ENCODE results near the gene A4GALT.
A peak's percentile ranks its signal among the peaks of the same experiment; 100 is the strongest.
"Not testable (repeated sequence)": the region's sequence is repeated elsewhere in the genome, so short reads cannot be mapped to it uniquely, and the experiment has no call there.

The A4GALT gene

GRCh38 chr22:42685941-42686653, 34.6 kb downstream of the A4GALT start:
- H3K36me3 ChIP-seq: no peaks in the 10 kb centered on the region
- H3K27ac ChIP-seq: peak overlapping the region in 7 of 11 experiments; percentile 1 to 57 (median 32); a peak in 7 of 22 replicates
- no peaks in the 10 kb centered on the region for H3K9me3 ChIP-seq (replicated peaks in 1 of 11)
- no peak for TF ChIP-seq Cebpa-rat (IDR thresholded peaks at IDR 0.05)
- H3K4me3 ChIP-seq: no peak overlapping the region
- H3K9ac ChIP-seq: peak overlapping the region in 7 of 11 experiments; percentile 9 to 54 (median 34); a peak in 9 of 22 replicates
- H3K27me3 ChIP-seq: 0 out of 22 replicates have a peak, but pooled peaks cover 0 to 6% (median 0%) of the 10 kb centered on the region in 11 experiments
- no peaks in the 10 kb centered on the region for H4K20me1 ChIP-seq
- H3K4me2 ChIP-seq: peak overlapping the region; percentile 70 to 92 (median 83)
- H3K4me1 ChIP-seq: peaks cover 30 to 68% (median 55%) of the 10 kb centered on the region in 10 experiments

GRCh38 chr22:42684462-42685195, 36.0 kb downstream of the A4GALT start:
- Histone ChIP-seq H3K27me3 (0 out of 22 replicates have a peak, but pooled peaks cover 0 to 6% (median 0%) of the 10 kb centered on the region in 11 experiments), H3K4me1 (peaks cover 44 to 67% (median 59%) of the 10 kb centered on the region in 10 experiments), H3K9ac (no peak overlapping the region)

GRCh38 chr22:42683578-42684283, 36.9 kb downstream of the A4GALT start:
- H3K4me3 ChIP-seq: no peak overlapping the region
- H3K27me3 ChIP-seq: 0 out of 22 replicates have a peak, but pooled peaks cover 0 to 6% (median 0%) of the 10 kb centered on the region in 11 experiments
- H4K20me1 ChIP-seq: no peaks in the 10 kb centered on the region
- peaks cover 0 to 8% (median 0%) of the 10 kb centered on the region in 11 experiments; a peak in 3 of 22 replicates for H3K36me3 ChIP-seq
- H3K4me1 ChIP-seq: peaks cover 37 to 58% (median 51%) of the 10 kb centered on the region in 10 experiments
- no peak overlapping the region for H3K27ac ChIP-seq
- no peak overlapping the region; a peak in 1 of 22 replicates for H3K4me2 ChIP-seq
- TF ChIP-seq Cebpa-rat (IDR thresholded peaks at IDR 0.05): no peak
- 0 out of 22 replicates have a peak overlapping the region, but pooled peaks of 1 of the 11 experiments have one; percentile 16 for H3K9ac ChIP-seq
- peaks cover 8 to 20% (median 15%) of the 10 kb centered on the region in 11 experiments for H3K9me3 ChIP-seq (replicated peaks in 1 of 11)

More at GRCh38 chr22:42684462-42685195, 36.0 kb downstream of the A4GALT start:
- Histone ChIP-seq H3K27ac (no peak overlapping the region), H3K4me2 (peak overlapping the region in 1 of 11 experiments; percentile 4; a peak in 1 of 22 replicates), H4K20me1 (no peaks in the 10 kb centered on the region), H3K9me3 (replicated peaks in 1 of 11) (peaks cover 0 to 11% (median 6%) of the 10 kb centered on the region in 11 experiments; a peak in 19 of 22 replicates), H3K4me3 (no peak overlapping the region), H3K36me3 (no peaks in the 10 kb centered on the region)
- TF ChIP-seq Cebpa-rat (IDR thresholded peaks at IDR 0.05): no peak

GRCh38 chr22:42682113-42682851, 38.4 kb downstream of the A4GALT start:
- Histone ChIP-seq H3K36me3 (peaks cover 0 to 14% (median 4%) of the 10 kb centered on the region in 11 experiments; a peak in 3 of 22 replicates), H3K4me1 (peaks cover 23 to 44% (median 37%) of the 10 kb centered on the region in 10 experiments)
- TF ChIP-seq Cebpa-rat (IDR thresholded peaks at IDR 0.05): no peak

GRCh38 chr22:42680648-42681047, 40.0 kb downstream of the A4GALT start:
- H3K4me3 ChIP-seq: no peak overlapping the region
- no peaks in the 10 kb centered on the region for H3K27me3 ChIP-seq
- H4K20me1 ChIP-seq: no peaks in the 10 kb centered on the region
- peak overlapping the region in 3 of 11 experiments; percentile 15 to 45 (median 45); a peak in 5 of 22 replicates for H3K27ac ChIP-seq
- H3K36me3 ChIP-seq: peaks cover 0 to 14% (median 4%) of the 10 kb centered on the region in 11 experiments; a peak in 3 of 22 replicates
- H3K4me1 ChIP-seq: peaks cover 8 to 32% (median 24%) of the 10 kb centered on the region in 10 experiments
- H3K9me3 ChIP-seq (replicated peaks in 1 of 11): peaks cover 16 to 35% (median 28%) of the 10 kb centered on the region in 11 experiments
- TF ChIP-seq Cebpa-rat (IDR thresholded peaks at IDR 0.05): no peak
- peak overlapping the region in 10 of 11 experiments; percentile 1 to 87 (median 64); a peak in 17 of 22 replicates for H3K4me2 ChIP-seq
- H3K9ac ChIP-seq: no peak overlapping the region

More at GRCh38 chr22:42682113-42682851, 38.4 kb downstream of the A4GALT start:
- Histone ChIP-seq H3K9ac (no peak overlapping the region), H3K9me3 (replicated peaks in 1 of 11) (peaks cover 16 to 34% (median 27%) of the 10 kb centered on the region in 11 experiments), H3K27ac (no peak overlapping the region), H3K27me3 (no peaks in the 10 kb centered on the region), H3K4me3 (no peak overlapping the region), H3K4me2 (no peak overlapping the region), H4K20me1 (no peaks in the 10 kb centered on the region)

GRCh38 chr22:42679691-42680090, 41.0 kb downstream of the A4GALT start:
- Histone ChIP-seq H3K9me3 (replicated peaks in 1 of 11) (peaks cover 16 to 35% (median 28%) of the 10 kb centered on the region in 11 experiments), H3K9ac (no peak overlapping the region), H3K4me3 (no peak overlapping the region), H3K4me2 (peak overlapping the region in 3 of 11 experiments; percentile 74 to 87 (median 82); a peak in 5 of 22 replicates), H4K20me1 (no peaks in the 10 kb centered on the region), H3K4me1 (peaks cover 7 to 32% (median 19%) of the 10 kb centered on the region in 10 experiments; a peak in 19 of 20 replicates), H3K27ac (peak overlapping the region in 1 of 11 experiments; percentile 45; a peak in 1 of 22 replicates), H3K36me3 (peaks cover 0 to 14% (median 4%) of the 10 kb centered on the region in 11 experiments; a peak in 3 of 22 replicates), H3K27me3 (no peaks in the 10 kb centered on the region)
- TF ChIP-seq Cebpa-rat (IDR thresholded peaks at IDR 0.05): no peak

- Histone ChIP-seq H3K4me2 (no peak overlapping the region), H3K9ac (no peak overlapping the region), H3K36me3 (peaks cover 0 to 14% (median 4%) of the 10 kb centered on the region in 11 experiments; a peak in 3 of 22 replicates), H3K9me3 (replicated peaks in 1 of 11) (peaks cover 16 to 35% (median 28%) of the 10 kb centered on the region in 11 experiments), H3K4me1 (peaks cover 7 to 32% (median 16%) of the 10 kb centered on the region in 10 experiments; a peak in 19 of 20 replicates), H3K27me3 (no peaks in the 10 kb centered on the region), H3K4me3 (no peak overlapping the region; a peak in 1 of 20 replicates), H4K20me1 (no peaks in the 10 kb centered on the region), H3K27ac (no peak overlapping the region)
- TF ChIP-seq Cebpa-rat (IDR thresholded peaks at IDR 0.05): no peak
Observed at GRCh38 chr22:42678894-42679293, 41.8 kb downstream of the A4GALT start.

- not testable (repeated sequence) for H3K9ac ChIP-seq, H3K4me2 ChIP-seq, H3K27me3 ChIP-seq, H4K20me1 ChIP-seq, H3K27ac ChIP-seq, H3K4me3 ChIP-seq
- H3K36me3 ChIP-seq: peaks cover 0 to 14% (median 4%) of the 10 kb centered on the region in 11 experiments; a peak in 3 of 22 replicates
- peaks cover 7 to 32% (median 14%) of the 10 kb centered on the region in 10 experiments; a peak in 19 of 20 replicates for H3K4me1 ChIP-seq
- peaks cover 16 to 35% (median 28%) of the 10 kb centered on the region in 11 experiments for H3K9me3 ChIP-seq (replicated peaks in 1 of 11)
Observed at GRCh38 chr22:42677936-42678335, 42.7 kb downstream of the A4GALT start.
